Skeletal muscle tissue (tissue), 4 donors: ENCODE measurements around the gene EPB41L3. TPM values are rescaled to one million over a fixed set of nuclear protein-coding genes. Genes with fewer than 3 reads are reported as not detected.

Source experiments
- H3K27ac ChIP-seq: one replicate; pipeline ENCODE4 v1.7.0; 2013; ENCODE audit warnings: mild to moderate bottlenecking, low read depth, low read length, inconsistent platforms
- H3K27me3 ChIP-seq, 3 donors: one replicate each; pipeline ENCODE4 v1.7.0; 2013; ENCODE audit warnings: low read length in 3 of 3; ENCODE audit not compliant: control insufficient read depth in 3 of 3, insufficient read depth in 3 of 3
- H3K36me3 ChIP-seq, 3 donors: one replicate each; pipeline ENCODE4 v1.7.0; 2013; ENCODE audit warnings: low read length in 3 of 3; ENCODE audit not compliant: control insufficient read depth in 3 of 3, insufficient read depth in 3 of 3
- H3K4me1 ChIP-seq, 3 donors: one replicate each; pipeline ENCODE4 v1.7.0; 2013; ENCODE audit warnings: low read length in 3 of 3, mild to moderate bottlenecking in 3 of 3; ENCODE audit not compliant: control insufficient read depth in 3 of 3, insufficient read depth in 3 of 3
- H3K4me3 ChIP-seq, 3 donors: one replicate each; pipeline ENCODE4 v1.7.0; 2013; ENCODE audit warnings: low read length in 3 of 3
- H3K9ac ChIP-seq, 3 donors: one replicate each; pipeline ENCODE4 v1.7.0; 2013; ENCODE audit warnings: low read length in 3 of 3, mild to moderate bottlenecking in 3 of 3, moderate library complexity in 2 of 3, low read depth in 1 of 3
- H3K9me3 ChIP-seq, 3 donors: one replicate each; pipeline ENCODE4 v1.7.0; 2013; ENCODE audit warnings: low read length in 3 of 3; ENCODE audit not compliant: control insufficient read depth in 3 of 3
- total RNA-seq: library from RNA; depleted of rRNA; stranded (reverse); fragments of >200 nt; gene quantifications from one replicate; pipeline ENCODE4 v1.2.3, GENCODE V29; 2014
- donor health status: Osteomylitis.

Gene EPB41L3
- total RNA-seq, 1 donor from 2014 or later = 79.9 TPM

DNA sequence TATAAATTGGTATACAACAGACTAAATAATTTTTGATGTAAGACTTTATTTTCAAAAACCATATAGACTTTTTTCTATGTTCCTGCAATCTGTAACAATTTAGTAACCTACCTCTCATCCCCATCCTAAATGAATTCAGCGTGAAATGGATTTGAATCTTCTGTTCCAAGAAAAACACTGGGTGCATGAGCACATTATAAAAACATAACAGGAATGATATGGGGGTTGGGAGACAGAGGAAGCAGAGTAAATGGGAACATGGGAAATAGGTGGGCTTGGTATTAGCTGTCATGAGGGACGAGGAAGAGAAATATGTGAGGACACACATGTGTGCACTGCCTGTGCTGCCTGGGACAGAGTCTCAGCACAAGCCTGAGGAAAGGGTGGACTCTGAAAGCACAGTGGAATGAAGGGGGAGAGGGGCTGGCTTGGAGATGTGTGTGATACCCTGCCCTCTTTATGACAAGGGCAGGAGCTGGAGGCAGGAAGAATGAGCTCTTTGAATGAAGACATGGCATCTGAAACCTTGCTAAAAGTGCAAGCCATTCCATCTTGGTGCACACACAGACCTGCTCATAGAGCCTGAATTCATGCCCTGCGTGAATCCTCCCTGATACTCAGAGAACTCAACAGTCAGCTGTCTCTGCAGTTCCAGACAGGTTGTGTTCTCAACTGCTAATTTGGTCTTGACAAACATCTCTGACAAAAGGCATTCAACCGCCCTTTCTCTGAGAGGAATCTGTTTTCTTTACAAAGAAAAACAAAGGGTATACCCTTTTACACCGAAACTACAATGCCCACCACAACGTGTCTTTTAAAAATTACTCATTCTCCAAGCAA, 66.6 kb downstream of the EPB41L3 start:
- Histone ChIP-seq H3K27me3 (no peaks in the 10 kb centered on the region), H3K36me3 (no peaks in the 10 kb centered on the region), H3K9ac (no peak overlapping the region), H3K27ac (no peak overlapping the region), H3K4me1 (no peaks in the 10 kb centered on the region), H3K9me3 (no peaks in the 10 kb centered on the region), H3K4me3 (no peak overlapping the region)

DNA sequence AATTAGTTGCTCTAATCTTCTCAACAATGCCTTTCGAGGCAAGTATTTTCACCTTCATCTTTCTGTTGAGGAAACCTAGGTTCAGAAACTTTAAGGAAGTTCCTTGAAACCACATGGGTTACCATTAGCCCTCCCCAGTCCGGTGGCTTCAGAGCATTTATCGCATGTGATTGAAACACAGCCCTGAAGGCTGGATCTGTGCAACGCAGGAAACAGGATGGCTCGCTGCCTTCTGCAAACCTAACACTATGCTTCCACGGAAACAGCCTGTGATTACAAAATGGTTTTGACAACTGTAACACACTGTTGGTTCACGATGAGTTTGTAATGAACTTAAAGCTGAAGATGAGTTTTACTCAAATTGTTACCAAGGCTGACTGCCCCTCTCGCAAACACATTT, 68.5 kb downstream of the EPB41L3 start:
- Histone ChIP-seq H3K4me1 (no peaks in the 10 kb centered on the region), H3K4me3 (no peak overlapping the region), H3K27ac (no peak overlapping the region), H3K9me3 (no peaks in the 10 kb centered on the region), H3K9ac (no peak overlapping the region), H3K36me3 (peaks cover 0 to 2% (median 0%) of the 10 kb centered on the region in 3 donors), H3K27me3 (no peaks in the 10 kb centered on the region)

DNA sequence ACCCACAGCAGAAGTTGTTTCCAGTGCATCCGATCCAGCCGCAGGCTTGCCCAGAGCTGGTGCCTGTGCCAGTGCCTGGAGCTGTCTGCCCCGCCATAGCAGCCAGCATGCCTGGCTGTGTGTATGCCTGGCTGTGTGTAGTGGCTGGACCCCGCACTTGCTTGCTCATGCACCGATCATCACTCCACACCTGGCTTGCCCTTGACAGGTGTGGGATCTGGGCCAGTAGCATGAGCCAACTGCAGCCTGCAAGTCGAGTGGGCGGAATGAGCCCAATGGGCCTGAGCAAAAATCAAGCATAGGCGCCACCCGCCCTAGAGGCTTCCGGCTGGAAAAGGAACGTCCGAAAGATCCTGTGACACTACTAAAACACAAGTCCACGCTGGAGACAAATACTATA, 74.5 kb downstream of the EPB41L3 start:
- peaks cover 0 to 2% (median 0%) of the 10 kb centered on the region in 3 donors for H3K36me3 ChIP-seq
- H3K4me1 ChIP-seq = no peaks in the 10 kb centered on the region
- H3K9me3 ChIP-seq = no peaks in the 10 kb centered on the region
- H3K27me3 ChIP-seq = no peaks in the 10 kb centered on the region
- H3K4me3 ChIP-seq = no peak overlapping the region
- H3K27ac ChIP-seq = no peak overlapping the region
- no peak overlapping the region for H3K9ac ChIP-seq

DNA sequence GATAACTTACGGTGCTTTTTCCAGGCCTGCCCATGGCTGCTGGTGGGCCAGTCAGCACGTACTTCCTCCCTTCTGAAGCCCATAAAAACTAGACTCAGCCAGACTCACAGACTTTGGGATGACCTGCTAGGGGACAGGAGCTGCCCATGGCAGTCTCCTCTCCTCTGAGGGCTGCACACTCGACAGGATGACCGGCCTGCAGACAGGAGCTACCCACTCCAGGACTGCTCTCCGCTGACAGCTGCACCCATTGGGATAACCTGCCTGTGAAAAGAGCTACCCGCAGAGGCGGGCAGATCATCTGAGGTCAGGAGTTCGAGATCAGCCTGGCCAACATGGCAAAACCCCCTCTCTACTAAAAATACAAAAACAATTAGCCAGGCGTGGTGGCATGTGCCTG, 75.4 kb downstream of the EPB41L3 start:
- H3K9ac ChIP-seq = no peak overlapping the region
- H3K4me1 ChIP-seq = peaks cover 0 to 5% (median 4%) of the 10 kb centered on the region in 3 donors
- no peaks in the 10 kb centered on the region for H3K27me3 ChIP-seq
- no peak overlapping the region for H3K4me3 ChIP-seq
- H3K9me3 ChIP-seq = no peaks in the 10 kb centered on the region
- H3K36me3 ChIP-seq = peaks cover 0 to 2% (median 0%) of the 10 kb centered on the region in 3 donors
- H3K27ac ChIP-seq = no peak overlapping the region

DNA sequence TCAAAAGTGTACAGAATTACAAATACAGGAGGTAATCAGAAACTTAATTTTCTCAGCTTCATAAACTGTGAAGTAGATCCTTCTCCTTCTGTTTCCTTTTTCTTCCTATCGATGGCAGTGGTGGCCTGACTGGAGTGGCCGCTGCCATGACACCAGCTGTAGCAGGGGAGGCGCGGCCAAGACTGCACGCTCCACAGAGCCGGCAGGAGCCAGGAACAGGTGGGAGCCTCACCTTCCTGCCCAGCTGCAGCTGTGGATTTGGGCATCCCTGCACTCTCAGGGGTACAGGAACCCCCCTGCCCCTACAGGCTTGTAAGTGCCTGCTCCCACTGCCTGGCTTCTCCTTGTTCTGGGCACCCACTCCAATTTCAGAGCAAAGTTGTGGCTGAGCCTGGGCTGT, 76.1 kb downstream of the EPB41L3 start:
- H3K9me3 ChIP-seq = no peaks in the 10 kb centered on the region
- no peak overlapping the region for H3K9ac ChIP-seq
- H3K4me1 ChIP-seq = peaks cover 0 to 10% (median 4%) of the 10 kb centered on the region in 3 donors
- peaks cover 0 to 2% (median 0%) of the 10 kb centered on the region in 3 donors for H3K36me3 ChIP-seq
- no peak overlapping the region for H3K27ac ChIP-seq
- no peak overlapping the region for H3K4me3 ChIP-seq
- H3K27me3 ChIP-seq = no peaks in the 10 kb centered on the region

DNA sequence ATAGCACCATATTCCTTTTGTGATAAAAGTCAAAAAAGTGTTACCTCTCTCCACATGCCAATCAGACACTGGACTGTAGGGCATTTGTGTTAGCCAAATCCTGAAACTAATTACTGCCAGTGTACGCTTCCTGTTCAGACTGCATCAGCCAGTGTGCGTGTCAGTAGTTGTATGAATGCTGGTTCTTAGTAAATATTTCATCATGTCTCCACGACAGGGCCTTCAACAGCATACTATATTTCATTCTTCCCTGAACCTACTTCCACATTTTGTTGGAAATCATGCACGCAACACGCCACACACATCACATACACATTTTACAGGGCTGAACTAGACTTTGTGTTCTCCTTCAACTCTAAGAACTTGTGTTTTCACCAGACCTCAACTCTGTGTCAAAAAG, 77.5 kb downstream of the EPB41L3 start:
- Histone ChIP-seq H3K4me1 (peaks cover 0 to 10% (median 4%) of the 10 kb centered on the region in 3 donors), H3K27ac (no peak overlapping the region)

DNA sequence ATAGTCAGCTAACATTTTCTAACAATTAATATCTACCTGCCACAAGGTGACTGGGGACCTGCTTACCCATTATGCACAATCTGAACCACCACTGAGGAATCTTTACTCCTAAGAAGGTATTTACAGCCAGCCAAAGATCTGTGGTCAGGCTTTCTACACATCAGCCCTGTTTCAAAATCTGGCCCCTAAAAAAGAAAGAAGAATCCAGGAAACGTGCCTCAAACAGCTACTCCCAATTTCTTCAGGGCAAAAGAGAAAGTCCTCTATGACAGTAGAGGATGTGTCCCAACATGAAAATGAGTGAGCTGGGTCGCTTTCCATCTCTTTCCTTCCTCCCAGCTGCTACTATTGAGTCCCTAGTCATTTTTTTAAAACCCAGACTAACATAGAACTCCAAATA, 79.5 kb downstream of the EPB41L3 start:
- H3K27ac ChIP-seq = no peak overlapping the region
- peaks cover 0 to 10% (median 4%) of the 10 kb centered on the region in 3 donors for H3K4me1 ChIP-seq
- no peak overlapping the region for H3K4me3 ChIP-seq
- H3K9ac ChIP-seq = no peak overlapping the region
- no peaks in the 10 kb centered on the region for H3K27me3 ChIP-seq
- no peaks in the 10 kb centered on the region for H3K9me3 ChIP-seq
- no peaks in the 10 kb centered on the region for H3K36me3 ChIP-seq

More for the DNA sequence above, 77.5 kb downstream of the EPB41L3 start:
- H3K9ac ChIP-seq = no peak overlapping the region
- peaks cover 0 to 1% (median 0%) of the 10 kb centered on the region in 3 donors for H3K36me3 ChIP-seq
- no peaks in the 10 kb centered on the region for H3K27me3 ChIP-seq
- H3K4me3 ChIP-seq = no peak overlapping the region
- H3K9me3 ChIP-seq = no peaks in the 10 kb centered on the region

DNA sequence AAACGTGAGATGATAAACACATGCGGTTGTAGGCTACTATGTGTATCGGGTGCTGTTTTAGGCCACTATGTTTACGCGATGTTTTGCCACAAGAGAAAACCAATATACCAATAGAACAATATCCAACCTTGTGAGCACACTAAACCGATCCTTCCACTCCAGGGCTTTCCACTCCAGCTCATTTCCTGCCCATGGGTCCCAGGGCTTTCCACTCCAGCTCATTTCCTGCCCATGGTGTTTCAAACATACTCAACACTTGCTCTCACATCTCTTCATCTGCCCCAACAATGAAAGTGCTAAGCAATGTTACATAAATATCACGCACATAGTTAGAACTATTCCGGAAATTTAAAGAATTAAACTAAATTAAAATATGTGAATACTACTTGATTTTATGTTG, 80.0 kb downstream of the EPB41L3 start:
- H3K9ac ChIP-seq = no peak overlapping the region
- no peaks in the 10 kb centered on the region for H3K36me3 ChIP-seq
- H3K27me3 ChIP-seq = no peaks in the 10 kb centered on the region
- H3K9me3 ChIP-seq = no peaks in the 10 kb centered on the region
- peak overlapping the region in 1 of 3 donors; percentile 14 for H3K4me3 ChIP-seq
- peak overlapping the region; percentile 33 for H3K27ac ChIP-seq
- peaks cover 0 to 10% (median 4%) of the 10 kb centered on the region in 3 donors for H3K4me1 ChIP-seq

DNA sequence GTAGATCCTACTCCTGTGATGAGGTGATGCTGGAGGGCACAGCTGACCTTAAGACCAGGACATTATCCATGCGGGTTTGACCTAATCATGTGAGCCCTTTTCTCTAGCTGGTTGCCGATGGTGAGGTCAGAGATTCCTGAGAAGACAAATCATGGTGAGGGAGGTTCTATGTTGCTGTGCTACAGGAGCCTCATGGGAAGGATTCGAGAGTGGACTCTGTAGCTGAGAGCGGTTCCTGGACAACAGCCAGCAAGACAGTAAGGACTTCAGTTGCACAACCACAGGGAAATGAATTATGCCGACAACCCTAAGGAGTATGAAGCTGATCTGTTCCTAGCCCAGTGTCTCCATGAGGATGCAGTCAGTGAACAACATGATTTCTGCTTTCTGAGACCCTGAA, 80.4 kb downstream of the EPB41L3 start:
- H3K27ac ChIP-seq = peak overlapping the region; percentile 33

DNA sequence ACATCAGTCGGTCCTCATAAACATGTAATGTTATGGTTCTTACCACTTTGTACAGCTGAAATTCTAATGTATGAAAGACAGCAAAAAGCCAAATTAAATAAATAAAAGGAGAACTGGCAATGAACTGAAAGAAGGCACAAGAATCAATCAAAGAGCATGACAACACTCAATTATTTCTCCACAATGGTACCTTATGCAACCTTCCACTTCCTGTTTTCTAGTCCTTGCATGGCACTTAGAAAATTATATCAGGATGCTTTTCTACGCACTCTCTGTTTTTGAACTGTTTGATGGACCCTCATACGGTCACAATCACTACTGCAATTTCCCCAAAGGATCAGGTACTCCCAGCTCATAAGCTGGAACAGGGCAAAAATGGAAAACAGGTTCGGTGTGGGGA, 81.6 kb downstream of the EPB41L3 start:
- Histone ChIP-seq H3K9me3 (no peaks in the 10 kb centered on the region), H3K36me3 (no peaks in the 10 kb centered on the region), H3K9ac (no peak overlapping the region), H3K4me3 (no peak overlapping the region), H3K27me3 (no peaks in the 10 kb centered on the region), H3K27ac (no peak overlapping the region), H3K4me1 (peaks cover 0 to 10% (median 4%) of the 10 kb centered on the region in 3 donors)

More for the DNA sequence above, 80.4 kb downstream of the EPB41L3 start:
- peak overlapping the region in 1 of 3 donors; percentile 14 for H3K4me3 ChIP-seq
- no peaks in the 10 kb centered on the region for H3K27me3 ChIP-seq
- H3K9ac ChIP-seq = no peak overlapping the region
- no peaks in the 10 kb centered on the region for H3K9me3 ChIP-seq
- H3K4me1 ChIP-seq = peaks cover 0 to 10% (median 4%) of the 10 kb centered on the region in 3 donors
- no peaks in the 10 kb centered on the region for H3K36me3 ChIP-seq
